LNCaP clone FGC (cell line): ENCODE measurements around the gene PAM.
A peak's percentile ranks its signal among the peaks of the same experiment; 100 is the strongest.

Source experiments
- DNase-seq: peaks from one replicate; pipeline ENCODE4 v3.0.0-alpha.2; 2011; ENCODE audit warnings: low read depth
- H3K4me3 ChIP-seq: 2 replicates; pipeline ENCODE4 v1.5.1; 2011; ENCODE audit warnings: mild to moderate bottlenecking, low read depth, low read length, control low read depth
- TF ChIP-seq, protein P1 (sequence below): IDR thresholded peaks from 2 replicates; pipeline ENCODE4 v1.5.1; 2012; ENCODE audit warnings: mild to moderate bottlenecking; ENCODE audit not compliant: control insufficient read depth, insufficient read depth; ENCODE audit errors: extremely low read depth

PAM gene

DNA sequence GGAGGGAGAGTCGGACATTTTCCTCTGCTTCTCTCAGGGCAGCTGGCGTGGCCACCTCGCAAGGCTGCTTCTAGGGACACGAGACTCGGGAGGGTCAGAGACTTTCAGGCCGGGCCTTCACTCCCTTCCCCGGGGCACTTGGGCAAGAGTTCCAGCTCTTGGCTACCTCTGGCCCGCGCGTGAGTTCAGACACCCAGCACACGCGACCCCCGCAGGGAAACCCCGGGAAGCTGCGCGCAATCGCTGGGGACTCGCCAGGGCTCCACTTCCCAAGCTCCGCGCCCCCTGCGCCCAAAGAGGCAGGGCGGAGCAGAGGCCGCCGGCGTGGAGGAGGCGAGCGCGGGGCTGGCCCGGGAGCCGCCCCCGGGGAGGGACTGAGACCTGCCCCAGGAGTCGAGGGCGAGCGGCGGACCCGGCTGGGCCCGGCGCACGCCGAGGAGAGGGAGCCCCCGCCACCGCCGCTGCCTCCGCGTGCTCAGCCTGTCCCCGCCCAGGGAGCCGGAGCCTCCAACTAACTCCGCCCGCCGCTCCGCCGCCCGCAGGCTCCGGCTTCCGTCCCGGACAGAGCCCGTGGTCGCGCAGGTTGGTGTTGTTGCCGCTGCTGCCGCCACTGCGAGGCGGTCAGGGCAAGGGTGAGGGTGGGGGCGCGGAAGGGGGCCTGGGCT, at the start of gene PAM:
Gene PAM (plus strand): TSS at position 539 of the 665 bp plus-strand sequence. CDS start 110,891 bp downstream, outside the sequence.
- peak within 1 kb of the TSS; percentile 69 for H3K4me3 ChIP-seq
- TF ChIP-seq, protein P1, sequence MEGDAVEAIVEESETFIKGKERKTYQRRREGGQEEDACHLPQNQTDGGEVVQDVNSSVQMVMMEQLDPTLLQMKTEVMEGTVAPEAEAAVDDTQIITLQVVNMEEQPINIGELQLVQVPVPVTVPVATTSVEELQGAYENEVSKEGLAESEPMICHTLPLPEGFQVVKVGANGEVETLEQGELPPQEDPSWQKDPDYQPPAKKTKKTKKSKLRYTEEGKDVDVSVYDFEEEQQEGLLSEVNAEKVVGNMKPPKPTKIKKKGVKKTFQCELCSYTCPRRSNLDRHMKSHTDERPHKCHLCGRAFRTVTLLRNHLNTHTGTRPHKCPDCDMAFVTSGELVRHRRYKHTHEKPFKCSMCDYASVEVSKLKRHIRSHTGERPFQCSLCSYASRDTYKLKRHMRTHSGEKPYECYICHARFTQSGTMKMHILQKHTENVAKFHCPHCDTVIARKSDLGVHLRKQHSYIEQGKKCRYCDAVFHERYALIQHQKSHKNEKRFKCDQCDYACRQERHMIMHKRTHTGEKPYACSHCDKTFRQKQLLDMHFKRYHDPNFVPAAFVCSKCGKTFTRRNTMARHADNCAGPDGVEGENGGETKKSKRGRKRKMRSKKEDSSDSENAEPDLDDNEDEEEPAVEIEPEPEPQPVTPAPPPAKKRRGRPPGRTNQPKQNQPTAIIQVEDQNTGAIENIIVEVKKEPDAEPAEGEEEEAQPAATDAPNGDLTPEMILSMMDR: no peak
- DNase-seq: no peak

DNA sequence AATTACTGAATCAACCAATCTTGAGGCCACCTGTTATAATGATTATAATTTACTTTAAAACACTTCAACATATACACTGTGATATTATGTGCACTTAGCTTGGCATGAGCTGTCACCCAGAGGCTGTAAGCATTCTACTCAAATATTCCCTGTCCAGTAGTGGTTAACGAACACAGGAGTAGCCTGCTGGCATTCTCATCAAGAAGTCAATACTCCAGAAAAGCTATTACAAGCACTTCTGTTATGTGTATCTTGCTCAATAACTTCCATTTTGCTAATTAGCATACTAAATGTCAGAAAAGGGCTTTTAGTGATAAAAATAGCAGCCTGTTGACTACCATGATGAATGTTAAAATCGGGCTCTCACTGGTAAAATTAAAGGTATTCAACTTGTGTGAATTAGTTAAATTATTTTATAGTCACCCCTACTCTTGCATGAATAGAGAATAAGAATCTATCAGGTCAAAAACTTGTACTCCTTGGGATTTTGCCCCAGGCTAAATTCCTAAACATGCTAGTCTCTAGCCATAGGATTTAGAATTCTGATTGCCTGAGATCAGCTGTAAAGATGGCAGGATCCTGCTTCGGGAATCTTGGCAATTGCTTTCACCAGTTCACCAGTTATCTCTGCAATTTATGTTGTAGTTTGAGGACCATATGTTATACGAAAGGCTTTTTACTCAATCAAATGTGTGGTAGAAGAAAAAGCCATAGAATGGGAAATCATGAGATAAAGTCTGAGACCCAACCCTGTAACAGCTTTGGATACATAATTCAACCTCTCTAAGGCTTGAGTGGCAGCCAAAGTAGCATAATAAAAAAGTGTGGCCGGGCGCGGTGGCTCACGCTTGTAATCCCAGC, 43.4 kb upstream of the PAM start:
- no peak for DNase-seq
- TF ChIP-seq, protein P1: no peak
- H3K4me3 ChIP-seq: no peak overlapping the region

DNA sequence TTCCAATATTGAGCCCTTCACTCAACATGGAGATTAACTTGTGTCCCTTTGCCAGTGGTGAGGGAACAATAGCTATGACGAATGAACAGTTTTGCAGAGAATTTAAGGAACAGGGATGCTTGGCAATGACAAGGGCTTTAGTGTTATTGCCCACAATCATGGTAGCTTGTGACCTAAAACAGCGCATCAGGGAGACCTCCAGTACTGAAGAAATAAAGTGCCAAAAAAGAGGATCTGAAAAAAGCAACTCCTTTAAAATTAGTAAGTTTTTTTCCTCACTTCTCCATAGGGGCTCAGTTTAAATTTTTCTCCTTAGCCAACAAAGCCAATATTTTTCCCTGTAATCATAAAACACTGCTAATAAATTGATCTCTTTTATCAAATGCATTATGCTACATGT, 41.8 kb upstream of the PAM start:
- TF ChIP-seq, protein P1: no peak
- H3K4me3 ChIP-seq: no peak overlapping the region
- no peak for DNase-seq

DNA sequence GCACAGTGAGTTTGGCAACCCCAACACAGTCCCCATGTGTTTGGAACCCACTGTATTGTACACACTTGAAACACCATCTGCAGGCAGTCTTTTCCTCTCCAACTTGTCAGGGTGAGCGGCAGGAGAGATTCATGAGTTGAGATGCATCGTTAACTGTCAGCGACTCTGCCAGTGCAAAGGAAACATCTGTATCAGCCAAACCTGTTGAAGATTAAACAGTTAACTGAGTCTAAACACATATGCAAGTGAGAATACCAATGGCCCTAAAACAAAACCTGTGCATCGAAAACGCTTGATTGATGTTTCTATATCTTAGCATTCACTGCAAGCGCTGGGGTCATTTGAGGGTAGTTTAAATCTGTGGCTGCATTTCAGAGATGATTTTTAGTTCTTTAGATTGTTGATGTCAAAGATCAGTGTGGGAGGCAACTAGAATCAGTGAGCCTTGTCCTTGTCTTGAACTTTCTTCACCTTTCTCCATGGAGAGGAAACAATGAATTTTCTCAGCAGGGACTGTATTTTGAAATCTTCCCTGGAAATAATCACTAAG, 41.3 kb upstream of the PAM start:
- no peak overlapping the region for H3K4me3 ChIP-seq
- TF ChIP-seq, protein P1: no peak
- no peak for DNase-seq

DNA sequence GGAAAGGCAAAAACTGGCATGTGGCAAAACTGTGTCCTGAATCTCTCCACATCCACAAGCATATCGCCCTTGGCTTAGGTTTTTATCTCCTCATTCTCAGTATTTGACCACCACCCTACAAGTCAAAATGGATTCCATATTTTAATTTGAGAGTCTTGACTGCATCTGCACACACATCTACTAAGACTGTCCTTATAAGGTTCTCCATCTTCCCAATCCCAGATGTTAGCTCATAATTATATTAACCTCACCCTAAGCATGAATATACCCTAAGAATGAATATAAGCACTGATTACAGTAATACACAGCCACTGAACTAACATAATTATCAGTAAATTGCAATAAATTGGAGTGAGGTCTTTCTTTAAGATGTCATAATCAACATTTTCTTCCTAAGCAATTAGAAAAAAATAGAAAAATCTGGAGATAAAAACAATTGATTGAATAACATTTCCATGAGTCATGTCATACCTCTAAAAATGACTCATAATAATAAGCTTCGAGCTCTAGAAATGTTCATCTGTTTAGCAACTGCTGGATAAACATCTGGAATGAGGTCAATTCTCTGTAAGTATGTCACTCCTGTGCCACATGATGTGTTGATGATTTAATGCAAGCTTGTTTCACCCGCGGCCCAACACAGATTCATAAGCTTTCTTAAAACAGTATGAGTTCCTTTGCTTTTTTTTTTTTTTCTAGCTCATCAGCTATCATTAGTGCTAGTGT, 39.9 kb upstream of the PAM start:
- TF ChIP-seq, protein P1: no peak
- no peak overlapping the region for H3K4me3 ChIP-seq
- DNase-seq: no peak

DNA sequence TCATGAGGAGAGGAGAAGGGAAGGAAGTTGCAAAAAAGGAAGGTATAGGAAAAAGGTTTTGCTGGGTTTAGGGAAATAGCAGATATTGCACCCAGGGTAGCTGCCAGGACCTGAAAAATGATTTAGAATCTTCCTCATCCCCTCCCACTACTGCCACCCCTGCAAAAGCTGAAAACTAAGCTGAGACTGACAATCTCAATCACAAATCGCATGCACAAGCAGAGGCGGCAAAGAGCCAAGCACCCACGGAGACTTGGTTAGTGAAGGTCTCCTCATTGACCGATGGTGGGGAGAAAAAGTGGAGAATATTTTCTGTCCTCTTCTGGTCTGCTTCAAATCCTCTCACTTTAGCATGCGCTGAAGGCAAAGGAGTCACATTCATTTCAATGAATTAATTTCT, 39.1 kb upstream of the PAM start:
- no peak overlapping the region for H3K4me3 ChIP-seq
- TF ChIP-seq, protein P1: no peak
- no peak for DNase-seq
